NCI-H2227 (cell line): ENCODE measurements around the gene GIMAP2.
"Not testable (repeated sequence)": the region's sequence is repeated elsewhere in the genome, so short reads cannot be mapped to it uniquely, and the experiment has no call there.

Source experiments
- DNase-seq: peaks from one replicate; lab custom pipeline; 2025; ENCODE audit not compliant: unreplicated experiment; lab: John Stamatoyannopoulos, UW

Gene GIMAP2

DNA sequence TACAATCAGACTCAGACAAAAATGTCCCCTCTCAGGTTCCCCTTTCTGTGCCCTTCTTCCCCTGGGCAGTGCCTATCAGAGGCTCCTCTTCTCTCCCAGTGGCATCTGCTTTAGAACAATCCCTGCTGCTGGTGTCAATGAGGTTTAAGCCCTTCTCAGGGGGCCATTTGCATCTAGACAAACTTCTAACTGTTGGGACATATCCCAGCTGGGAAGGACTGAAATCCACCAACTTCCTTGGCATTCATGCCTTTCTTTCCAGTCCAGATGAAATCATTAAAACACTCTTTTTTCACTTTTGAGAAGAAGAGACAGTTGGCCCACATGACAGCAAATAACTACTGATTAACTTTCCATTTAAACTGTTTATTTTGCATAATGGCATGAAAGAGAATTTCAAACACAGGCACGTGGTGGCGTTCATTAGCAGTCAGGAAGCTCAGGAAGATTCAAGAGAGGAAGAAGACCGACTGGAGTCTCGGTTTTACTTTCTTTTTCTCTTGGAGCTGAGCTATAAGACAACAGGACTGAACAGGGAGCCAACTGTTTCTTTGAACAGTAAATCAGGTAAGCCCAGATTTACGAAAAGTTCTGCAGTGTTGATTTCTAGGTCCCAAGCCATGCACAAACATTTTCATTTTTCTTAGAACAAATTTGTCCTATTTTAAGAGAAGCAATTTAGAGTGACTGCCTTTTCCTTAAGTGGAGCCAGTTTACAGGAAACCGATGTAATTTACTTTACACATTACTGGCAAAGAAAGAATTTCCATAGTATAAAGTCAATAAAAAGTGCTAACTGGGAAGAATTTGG, at the start of gene GIMAP2:
Gene GIMAP2 (plus strand): TSS at position 488 of the 811 bp plus-strand sequence. CDS start 1,354 bp downstream, outside the sequence.
- DNase-seq: no peak

DNA sequence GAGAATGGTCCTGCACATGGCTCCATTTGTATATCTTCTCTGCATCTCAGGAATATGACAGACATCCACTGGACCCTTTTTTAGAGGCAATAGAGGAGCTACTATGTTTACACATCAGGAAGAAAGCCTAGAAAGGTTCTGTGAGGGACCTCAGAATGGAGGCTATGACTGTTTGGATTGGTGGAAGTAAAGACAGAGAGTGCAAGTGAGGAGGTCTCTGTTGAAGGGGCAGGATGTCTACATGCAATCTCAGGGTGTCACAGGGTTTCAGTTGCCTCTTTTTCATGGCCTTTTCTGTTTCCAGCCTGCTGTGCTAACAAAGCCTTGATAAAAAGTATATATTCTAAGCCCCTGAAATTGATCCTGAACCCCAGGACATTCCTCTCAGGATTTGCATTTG, 43.7 kb upstream of the GIMAP2 start:
- no peak for DNase-seq

DNA sequence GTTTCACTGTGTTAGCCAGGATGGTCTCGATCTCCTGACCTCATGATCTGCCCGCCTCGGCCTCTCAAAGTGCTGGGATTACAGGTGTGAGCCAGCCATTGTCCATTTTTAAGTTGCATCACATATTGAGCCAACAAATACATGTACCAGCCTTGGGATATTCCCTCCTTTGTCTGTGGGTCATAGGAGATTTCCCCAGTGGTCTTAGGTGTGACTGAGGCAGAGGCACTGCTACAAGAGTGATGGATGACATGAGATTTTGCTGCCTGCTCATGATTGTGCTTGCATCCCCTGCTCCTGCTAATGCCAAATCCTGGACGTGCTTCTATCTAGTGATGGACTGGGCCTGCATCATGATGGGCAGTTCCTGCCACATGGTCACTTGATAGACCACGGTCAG, 42.6 kb upstream of the GIMAP2 start:
- no peak for DNase-seq

DNA sequence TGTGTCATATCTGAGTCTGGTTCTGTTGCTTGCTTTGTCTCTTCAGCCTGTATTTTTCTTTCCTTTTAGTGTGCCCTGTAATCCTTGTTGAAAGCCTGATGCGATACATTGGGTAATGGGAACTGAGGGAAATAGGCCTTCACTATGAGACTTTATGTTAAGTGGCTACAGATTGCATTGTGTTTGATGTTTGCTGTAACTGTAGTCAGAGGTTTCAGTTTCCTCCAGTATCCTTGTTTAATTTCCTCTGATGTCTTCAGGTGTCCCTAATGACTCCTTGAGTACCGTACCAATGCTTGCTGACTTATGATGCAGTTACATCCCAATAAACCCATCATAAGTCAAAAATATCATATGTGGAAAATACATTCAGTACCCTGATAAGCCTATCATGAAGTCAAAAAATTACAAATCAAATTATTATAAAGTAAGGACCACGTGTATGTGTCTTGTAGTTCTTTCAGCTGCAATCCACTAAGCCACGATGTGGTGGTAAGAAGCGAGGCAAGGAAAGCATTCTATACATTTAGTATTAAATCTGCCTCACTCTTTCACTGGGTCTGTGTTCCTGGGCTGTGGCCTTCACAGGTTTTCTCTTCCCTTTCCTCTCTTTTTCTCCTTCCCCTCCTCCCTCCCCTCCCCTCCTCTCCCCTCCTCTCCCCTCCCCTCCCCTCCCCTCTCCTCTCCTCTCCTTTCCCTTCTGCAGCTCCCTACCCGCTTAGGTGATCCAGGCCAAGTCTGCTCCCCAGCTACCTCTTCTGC, 40.1 kb upstream of the GIMAP2 start:
- no peak for DNase-seq

DNA sequence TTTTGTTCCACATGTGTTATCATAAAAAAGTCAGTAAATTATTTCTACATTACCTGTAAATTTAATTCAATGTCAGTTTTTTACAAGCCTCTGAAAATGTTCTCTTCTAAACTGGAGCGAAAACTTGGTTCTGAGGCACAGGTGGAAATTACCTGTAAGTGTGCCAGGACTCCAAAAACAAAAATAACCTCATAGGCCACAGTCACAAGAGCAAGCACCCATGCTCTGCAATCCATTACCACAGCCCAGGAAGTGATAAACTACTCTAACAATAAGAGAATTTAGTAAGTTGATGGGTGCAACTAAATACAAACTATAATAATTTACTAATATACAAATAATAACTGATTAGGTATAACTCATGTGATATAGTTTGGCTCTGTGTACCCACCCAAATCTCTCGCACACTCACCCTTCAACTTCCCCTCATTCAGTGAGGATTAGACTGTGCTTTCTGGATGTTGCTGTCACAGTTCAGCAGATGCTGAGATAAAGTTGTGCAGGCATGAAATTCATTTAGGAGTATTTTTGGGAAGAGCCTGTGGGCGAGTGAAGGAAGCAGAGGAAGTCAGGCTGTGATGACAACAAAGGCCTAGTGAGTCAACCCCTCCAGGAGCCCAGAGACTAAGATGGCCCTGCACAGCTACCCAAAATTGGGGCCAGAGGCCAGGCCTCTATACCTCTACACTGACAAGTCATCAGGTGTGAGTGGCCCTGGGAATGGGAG, 37.0 kb upstream of the GIMAP2 start:
- DNase-seq: no peak

DNA sequence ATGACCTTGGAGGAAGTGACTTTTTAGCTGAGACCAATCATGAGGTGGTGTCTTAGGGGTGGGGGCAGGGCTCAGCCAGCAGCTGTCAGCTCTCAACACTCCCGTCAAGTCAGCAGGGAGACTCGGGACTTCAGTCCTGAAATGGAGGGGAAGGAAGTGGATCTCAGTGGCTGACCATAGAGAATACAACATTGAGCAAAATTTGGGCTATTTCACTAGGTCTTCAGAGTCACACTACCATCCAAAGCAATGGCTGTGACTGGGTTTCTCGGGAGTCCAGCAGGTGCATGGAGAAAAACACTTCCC, 36.5 kb upstream of the GIMAP2 start:
- DNase-seq: no peak

GRCh38 chr7:150654692-150655091, 30.8 kb upstream of the GIMAP2 start:
- no peak for DNase-seq

DNA sequence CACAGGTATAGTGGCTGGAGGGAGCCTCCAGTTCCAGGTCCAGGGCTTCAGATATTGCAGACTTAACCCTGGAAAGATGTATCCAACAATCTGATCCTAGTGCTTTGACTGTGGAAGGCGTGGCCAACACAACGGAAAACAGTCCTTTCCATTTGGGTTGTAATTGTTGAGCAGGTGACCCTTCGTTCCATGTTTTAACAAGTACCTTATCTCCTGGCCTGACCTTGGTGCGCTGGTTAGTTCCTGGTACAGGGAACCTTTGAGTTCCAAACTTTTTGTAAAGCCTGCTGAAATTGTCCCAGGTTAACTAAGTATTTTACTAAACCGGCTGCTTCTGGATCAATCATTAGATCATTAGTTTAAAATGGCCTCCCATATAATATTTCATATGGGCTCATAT, 29.5 kb upstream of the GIMAP2 start:
- DNase-seq: no peak

GRCh38 chr7:150657526-150657925, 28.0 kb upstream of the GIMAP2 start:
- no peak for DNase-seq

- DNase-seq: no peak
Measured at GRCh38 chr7:150660939-150661613, 24.4 kb upstream of the GIMAP2 start.

DNA sequence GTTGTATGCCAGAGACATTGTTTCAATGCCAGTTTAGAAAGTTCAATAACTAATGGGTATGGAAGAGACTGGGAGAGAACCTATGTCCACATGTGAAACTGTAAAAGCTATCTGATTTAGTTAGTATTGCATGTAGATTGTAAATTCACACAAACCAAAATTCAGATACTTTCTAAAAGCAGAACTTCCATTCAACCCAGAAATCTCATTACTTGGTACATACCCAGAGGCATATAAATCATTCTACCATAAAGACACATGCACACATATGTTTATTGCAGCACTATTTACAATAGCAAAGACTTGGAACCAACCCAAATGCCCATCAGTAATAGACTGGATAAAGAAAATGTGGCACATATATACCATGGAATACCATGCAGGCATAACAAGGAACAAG, 22.7 kb upstream of the GIMAP2 start:
- not testable (repeated sequence) for DNase-seq

DNA sequence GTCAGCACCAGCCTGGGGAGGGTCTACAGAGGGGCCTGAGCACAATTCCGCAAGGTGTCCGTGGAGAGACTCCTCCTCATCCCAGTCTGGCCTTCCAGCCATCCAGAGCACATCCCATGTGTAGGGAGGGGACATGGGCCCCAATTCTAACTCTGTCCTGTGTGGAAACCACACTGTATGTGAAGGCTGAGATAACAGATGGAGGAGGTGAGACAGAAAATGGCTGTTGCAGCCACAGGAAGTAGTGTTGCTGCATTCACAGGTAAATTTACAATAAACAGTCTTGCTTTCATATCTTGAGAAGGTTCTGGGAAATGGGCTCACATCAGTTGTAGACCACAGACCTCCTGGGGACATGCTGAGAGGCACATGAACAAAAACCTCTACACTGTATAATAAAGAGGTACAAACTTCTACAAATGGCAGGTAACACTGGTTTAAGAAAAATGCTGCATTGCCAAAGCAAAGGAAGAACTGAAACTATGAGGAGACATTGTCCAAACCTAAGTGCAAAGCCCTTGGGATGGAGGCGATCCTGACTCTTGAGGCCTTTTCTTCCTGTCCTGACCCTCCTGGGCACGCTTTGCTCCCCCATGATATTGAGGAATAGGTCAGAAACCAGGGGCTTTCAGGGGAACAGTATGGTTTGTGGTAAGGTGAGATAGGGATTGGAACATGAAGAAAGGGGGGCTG, 21.6 kb upstream of the GIMAP2 start:
- DNase-seq: no peak

GRCh38 chr7:150665089-150665748, 20.3 kb upstream of the GIMAP2 start:
- no peak for DNase-seq

DNA sequence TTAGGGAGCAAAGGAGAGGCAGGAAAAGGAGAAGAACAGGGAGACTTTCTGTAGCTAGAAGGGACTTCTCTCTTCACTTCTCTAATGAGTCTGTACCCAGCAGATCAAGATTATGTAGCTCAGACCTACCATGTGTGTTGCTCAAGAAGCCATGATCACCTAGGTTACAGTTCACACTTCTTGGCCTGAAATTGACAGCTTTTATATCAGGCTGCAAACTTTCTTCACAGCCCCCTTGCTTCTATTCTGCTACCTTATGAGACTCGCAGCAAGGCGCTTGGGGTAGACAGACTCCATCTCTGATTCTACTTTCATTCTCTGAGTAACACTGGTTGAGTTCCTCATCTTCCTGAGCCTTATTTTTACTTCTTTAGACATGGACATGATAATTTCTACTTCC, 19.6 kb upstream of the GIMAP2 start:
- no peak for DNase-seq

GRCh38 chr7:150666412-150666811, 19.1 kb upstream of the GIMAP2 start:
- no peak for DNase-seq

GRCh38 chr7:150668472-150668911, 17.0 kb upstream of the GIMAP2 start:
- no peak for DNase-seq

DNA sequence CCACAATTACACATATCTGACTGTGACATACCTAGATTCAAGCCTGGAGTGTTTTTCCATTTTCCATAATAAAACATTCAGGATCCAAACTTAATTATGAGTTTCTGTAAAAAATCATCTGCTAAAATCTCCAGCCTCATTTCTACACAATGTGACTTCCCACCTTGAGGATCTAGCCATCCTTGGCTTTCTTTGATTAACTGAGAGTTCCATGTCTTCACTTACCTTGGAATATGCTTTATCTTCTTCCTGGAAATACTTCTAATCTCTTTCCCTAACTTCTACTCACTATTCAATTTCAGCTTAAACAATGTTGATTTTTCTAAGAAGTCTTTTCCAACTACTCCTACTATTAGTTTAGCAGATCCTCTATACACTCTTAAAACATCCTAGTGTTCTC, 16.5 kb upstream of the GIMAP2 start:
- no peak for DNase-seq

DNA sequence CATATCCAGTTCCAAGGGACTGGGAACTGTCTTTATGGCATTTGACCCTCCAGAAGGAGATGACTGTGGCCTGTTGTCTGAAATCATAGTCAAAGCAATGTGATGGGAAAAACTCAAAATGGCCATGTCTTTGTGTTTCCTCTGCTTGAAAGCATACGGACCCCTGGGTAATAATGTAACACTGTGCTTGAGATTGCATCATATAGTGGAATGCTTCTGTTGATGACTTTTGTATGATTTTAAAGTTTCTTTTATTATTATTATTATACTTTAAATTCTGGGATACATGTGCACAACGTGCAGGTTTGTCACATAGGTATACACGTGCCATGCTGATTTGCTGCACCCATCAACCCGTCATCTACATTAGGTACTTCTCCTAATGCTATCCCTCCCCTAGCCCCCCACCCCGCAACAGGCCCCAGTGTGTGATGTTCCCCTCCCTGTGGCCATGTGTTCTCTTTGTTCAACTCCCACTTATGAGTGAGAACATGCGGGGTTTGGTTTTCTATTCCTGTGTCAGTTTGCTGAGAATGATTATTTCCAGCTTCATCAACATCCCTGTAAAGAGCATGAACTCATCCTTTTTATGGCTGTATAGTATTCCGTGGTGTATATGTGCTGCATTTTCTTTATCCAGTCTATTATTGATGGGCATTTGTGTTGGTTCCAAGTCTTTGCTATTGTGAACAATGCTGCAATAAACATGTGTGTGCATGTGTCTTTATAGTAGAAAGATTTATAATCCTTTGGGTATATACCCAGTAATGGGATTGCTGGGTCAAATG, 13.5 kb upstream of the GIMAP2 start:
- not testable (repeated sequence) for DNase-seq

DNA sequence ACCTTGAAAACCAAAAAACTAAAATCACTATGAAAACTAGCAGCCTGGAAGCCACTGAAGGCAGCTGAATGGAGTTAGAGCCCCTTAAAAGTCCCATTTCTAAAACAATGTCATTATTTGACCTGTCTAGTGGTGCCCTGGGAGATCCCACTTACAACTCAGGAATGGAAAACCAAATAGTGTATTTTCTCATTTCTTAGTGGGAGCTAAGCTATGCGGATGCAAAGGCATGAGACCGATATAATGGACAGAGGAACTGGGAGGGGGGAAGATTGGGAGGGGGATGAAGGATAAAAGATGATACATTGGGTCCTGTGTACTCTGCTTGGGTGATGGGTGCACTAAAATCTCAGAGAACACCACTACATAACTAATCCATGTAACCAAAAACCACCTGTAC, 9.8 kb upstream of the GIMAP2 start:
- DNase-seq: no peak
